GM18511 (cell line): ENCODE results near the gene PDHA2.
"Not testable (repeated sequence)": the region's sequence is repeated elsewhere in the genome, so short reads cannot be mapped to it uniquely, and the experiment has no call there.

Source experiments
- ATAC-seq: cut with Tn5 transposase; IDR thresholded peaks from one replicate; pipeline ENCODE4 v1.9.1; 2021; ENCODE audit warnings: mild to moderate bottlenecking, moderate library complexity; ENCODE audit not compliant: unreplicated experiment

Gene PDHA2

GRCh38 chr4:95839891-95840290 is at the start of gene PDHA2:
TSS of gene PDHA2 (plus strand) at chr4:95840093. CDS start at chr4:95840151, 58 bp downstream.
- ATAC-seq: no peak

DNA sequence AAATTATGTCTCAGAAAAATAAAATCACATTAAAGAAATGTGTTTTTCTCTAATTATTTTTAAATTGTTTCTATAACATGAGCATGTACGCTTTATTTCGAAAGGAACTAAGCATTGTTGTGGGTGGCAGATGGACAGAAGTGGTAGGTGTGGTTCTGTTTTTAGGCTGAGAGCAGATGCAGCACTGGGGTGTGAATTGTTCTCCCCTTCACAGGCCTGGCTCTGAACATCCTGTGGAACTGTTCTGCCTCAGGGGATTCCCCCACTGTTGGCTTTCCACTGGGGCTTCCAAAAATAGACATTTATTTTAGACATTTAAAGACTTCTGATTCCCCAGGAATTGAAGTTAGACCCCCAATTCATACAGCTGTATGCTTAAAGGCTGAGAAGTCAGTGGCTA is 41.9 kb upstream of the PDHA2 start:
- ATAC-seq: no peak

DNA sequence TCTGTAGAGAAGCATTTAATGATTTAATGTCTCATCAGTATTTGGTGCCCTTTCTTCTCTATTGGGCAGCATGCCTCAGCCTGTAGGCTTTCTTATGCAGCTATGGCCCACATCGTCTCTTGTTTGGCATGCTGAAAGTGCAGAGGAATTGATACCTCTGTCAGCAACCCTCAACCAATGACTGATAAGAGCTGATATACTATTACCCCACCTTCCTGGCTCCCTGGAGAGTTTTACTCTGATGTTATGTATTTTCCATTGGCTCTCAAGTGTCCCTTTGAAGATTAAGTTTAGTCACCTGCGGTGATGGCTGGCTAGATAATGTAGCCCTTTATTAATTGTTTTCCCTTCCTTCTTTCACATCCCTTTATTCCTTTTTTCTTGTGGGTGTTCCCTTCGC is 41.2 kb upstream of the PDHA2 start:
- ATAC-seq: no peak

- no peak for ATAC-seq
These were observed 18.0 kb upstream of the PDHA2 start for GRCh38 chr4:95821867-95822266.

DNA sequence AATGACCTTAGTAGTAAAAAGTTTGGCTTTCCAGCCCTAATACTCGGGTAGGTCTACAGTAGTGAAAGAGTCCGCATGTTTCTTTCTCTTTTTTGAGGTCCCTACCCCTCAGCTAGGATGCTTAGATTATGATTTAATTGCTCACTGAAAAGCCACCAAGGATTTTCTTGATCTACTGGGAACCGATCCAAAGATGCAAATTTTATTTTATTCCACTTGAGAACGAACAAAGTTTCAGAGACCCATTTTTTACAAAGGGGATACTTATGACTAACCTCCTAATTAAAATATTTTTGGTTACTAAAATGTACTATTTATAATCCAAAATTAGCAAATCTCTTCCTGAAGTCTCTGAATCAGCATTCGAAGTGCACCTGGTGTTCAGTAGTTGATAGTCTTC is 14.3 kb upstream of the PDHA2 start:
- ATAC-seq: no peak

GRCh38 chr4:95830651-95831050 is 9.2 kb upstream of the PDHA2 start:
- ATAC-seq: no peak

- no peak for ATAC-seq
These were observed 8.7 kb upstream of the PDHA2 start for GRCh38 chr4:95831166-95831565.

- ATAC-seq: no peak
These were observed 6.1 kb upstream of the PDHA2 start for GRCh38 chr4:95833711-95834194.

DNA sequence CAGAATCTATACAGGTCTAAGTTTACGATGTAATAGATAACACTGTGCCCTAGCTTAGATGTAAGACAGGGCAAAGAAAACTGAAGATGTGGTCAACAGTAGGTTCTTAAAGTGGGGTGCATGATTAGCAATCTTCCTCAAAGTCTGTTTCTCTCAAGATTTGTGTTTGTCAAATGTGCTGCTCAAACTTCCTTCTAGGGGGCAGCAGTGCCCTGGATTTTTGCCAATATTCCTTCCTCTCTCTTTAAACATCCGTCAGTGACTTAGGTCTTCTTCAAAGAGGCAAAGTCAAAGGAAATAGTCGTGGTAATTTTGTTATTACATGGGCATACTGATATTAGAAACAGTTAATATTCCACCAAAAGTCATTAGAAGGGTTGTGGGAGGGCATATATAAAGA is 4.2 kb upstream of the PDHA2 start:
- ATAC-seq: no peak

- ATAC-seq: no peak
These were observed 1.7 kb upstream of the PDHA2 start for GRCh38 chr4:95838192-95838591.

- no peak for ATAC-seq
These were observed 8.1 kb downstream of the PDHA2 start for GRCh38 chr4:95847908-95848460.

DNA sequence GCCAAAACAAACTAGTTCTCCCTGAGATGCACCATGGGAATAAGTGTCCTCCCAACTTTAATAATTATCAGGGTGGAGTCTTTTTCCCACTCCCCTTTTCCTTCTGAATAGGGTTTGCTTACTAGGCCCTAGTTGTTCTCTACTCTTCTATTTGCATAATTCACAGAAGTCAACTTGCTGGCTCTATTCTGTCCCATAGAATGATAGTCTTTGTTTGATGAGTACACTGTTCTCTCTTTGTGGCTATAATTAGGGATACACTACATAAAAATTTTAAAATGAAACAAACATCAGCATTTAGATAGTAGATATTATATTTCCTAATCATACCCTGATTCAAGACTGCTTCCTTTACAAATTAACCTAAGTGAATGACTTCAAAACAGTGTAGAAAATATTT is 10.3 kb downstream of the PDHA2 start:
- no peak for ATAC-seq

GRCh38 chr4:95857761-95858160 is 17.9 kb downstream of the PDHA2 start:
- ATAC-seq: no peak

DNA sequence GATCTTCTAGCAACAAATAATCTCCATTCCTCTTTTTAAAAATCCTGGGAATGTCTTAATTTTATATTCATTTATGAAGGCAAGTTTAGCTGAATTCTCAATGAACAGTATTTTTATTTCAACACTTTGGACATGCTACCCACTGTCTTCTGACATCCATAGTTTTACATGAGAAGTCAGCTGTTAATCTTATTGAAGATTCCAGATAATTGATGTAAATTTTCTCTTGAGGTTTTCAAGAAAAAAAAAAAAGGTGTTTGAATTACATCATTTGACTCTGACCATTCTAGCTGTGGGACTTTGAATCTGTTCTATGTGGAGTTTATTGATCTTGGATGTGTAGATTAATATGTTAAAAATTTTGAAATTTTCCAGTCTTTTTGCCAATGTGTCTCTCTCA is 28.0 kb downstream of the PDHA2 start:
- ATAC-seq: no peak

GRCh38 chr4:95869414-95869813 is 29.5 kb downstream of the PDHA2 start:
- ATAC-seq: not testable (repeated sequence)

GRCh38 chr4:95869961-95870500 is 30.1 kb downstream of the PDHA2 start:
- ATAC-seq: no peak

- no peak for ATAC-seq
These were observed 37.7 kb downstream of the PDHA2 start for GRCh38 chr4:95877636-95878035.

DNA sequence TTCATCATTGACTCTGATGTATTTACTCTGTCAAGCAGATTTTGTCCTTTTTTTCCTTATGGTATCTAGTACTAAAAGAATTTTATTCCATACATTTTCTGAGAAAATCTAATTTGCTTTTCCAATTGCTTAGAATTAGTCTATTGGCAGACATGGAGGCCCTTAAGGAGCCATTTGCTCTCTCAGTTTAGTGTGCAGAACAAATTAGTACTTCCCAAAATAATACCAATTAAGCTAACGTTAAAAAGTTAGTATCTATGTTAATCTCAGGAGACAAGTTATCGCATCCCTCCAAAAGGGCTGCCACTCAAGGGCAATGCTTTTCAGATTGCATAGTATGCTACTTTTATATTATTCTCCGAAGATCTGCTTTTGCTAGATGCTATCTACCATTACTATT is 47.7 kb downstream of the PDHA2 start:
- ATAC-seq: no peak

DNA sequence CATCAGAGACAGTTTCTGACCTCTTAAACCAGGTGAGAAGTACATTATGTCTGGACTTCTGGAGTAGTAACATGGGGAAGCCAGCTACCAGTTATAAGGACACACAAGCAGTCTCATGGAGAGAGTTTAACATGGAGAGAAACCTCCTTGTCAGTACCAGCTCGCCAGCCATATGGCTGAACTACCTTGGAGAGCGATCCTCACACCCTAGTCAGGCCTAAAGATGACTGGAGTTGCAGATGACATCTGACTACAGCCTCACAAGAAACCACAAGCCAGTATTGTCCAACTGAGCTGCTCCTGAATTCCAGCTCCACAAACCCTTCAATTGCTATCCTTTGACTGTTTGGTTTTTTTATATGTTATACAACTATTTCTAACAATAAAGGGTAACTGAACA is 49.8 kb downstream of the PDHA2 start:
- ATAC-seq: no peak
